Stimulated activated CD8-positive, alpha-beta memory T cell treated with anti-CD3 and anti-CD28 coated beads, Interleukin-15, amount 100 ng/mL, for 1 hour (primary cell): ENCODE measurements around the gene ODAD4.

Experiments used
- DNase-seq: peaks from one replicate; pipeline ENCODE4 v3.0.0-alpha.2; 2020; ENCODE audit warnings: low read depth

Gene ODAD4

DNA sequence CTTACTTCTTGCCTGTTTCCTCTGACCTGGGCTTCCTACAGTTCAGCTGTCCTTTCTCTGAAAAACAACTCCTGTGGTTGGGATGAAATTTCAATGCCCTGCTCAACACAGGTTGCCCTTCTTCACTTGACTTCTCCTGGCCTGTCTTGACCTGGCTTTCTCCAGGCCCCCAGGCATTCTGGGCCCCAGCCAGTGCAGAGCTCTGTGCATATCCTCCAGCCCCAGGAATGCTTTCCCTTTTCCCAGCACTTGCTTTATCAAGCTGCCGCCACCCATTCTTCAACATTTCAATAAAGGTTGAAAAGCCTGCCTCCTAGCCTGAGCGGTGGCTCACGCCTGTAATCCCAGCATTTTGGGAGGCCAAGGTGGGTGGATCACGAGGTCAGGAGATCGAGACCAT lies 10.8 kb downstream of the ODAD4 start:
- no peak for DNase-seq

DNA sequence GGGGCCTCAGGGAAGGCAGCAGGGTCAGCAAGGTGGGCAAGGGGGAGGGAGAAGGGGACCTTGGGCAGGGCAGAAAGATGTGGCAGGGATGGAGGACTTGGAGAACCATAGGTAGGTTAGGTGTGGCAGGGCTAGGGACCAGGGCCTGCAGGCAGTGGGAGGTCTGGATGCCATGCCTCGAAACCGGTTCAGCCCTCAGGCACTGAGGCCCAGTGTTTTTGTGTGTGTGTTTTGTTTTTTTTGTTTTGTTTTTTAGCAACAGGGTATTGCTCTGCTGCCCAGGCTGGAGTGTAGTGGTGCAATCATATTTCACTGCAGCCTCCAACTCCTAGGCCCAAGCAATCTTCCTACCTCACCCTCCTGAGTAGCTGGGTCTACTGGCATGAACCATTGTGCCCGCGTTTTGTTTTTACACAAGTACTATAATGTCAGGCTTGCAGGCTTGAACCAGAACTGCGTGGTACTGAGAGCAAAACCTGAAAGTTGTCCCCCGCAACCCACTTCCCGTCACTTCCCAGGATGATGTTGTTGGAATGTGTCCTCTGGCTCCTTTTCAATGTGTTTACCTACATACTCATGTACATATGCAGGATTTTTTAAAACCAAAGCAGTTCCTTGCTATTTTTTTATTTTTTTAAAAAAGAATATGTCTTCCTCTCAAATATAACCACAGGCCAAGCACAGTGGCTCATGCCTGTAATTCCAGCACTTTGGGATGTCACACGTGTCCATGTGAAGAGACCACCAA lies 12.4 kb downstream of the ODAD4 start:
- DNase-seq = no peak

DNA sequence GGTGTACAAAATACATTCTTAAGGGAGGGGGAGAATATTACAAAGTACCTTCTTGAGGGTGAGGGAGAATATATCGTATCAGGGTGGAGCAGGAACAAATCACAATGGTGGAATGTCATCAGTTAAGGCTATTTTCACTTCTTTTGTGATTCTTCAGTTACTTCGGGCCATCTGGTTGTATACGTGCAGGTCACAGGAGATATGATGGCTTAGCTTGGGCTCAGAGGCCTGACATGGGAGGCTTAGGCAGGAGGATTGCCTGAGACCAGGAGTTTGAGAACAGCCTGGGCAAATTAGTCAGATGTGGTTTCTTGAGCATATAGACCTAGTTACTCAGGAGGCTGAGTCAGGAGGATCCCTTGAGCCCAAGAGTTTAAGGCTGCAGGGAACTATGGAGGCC lies 13.1 kb downstream of the ODAD4 start:
- DNase-seq = no peak

DNA sequence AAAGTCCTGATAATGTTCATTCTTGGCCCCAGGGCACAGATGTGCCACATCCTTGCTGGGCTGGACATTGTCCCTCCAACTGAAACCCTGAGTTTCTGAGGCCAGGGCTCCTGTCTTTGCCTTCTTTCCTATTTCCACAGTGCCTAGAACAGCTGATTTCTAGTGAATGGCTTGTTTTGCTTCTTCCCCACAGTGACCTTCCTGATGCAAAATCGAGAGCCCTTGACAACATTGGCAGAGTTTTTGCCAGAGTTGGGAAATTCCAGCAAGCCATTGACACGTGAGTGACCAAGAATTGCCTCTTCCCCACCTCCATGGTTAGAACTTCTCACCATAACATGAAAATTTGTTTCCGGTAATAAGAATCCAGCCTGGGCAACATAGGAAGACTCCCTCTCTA lies 14.5 kb downstream of the ODAD4 start:
- no peak for DNase-seq

DNA sequence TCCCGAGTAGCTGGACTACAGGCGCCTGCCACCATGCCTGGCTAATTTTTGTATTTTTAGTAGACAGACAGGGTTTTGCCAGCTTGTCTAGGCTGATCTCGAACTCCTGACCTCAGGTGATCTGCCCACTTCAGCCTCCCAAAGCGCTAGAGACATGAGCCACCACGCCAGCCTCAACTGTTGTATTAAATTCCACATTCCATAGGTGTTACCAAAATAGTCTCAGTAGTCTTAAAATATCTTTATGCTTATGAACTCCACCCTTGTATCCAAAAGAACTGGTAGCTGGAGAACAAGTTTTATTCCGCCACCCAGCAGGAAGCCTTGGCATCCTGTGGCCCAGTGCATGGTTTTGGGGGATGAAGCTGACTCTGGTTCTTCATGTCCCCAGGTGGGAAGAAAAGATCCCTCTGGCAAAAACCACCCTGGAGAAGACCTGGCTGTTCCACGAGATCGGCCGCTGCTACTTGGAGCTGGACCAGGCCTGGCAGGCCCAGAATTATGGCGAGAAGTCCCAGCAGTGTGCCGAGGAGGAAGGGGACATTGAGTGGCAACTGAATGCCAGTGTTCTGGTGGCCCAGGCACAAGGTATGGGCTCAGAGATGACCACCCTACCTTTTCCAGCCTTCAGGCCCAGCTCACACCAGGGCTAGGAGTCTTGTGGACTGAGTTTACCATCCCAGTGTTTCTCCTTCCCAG lies 18.5 kb downstream of the ODAD4 start:
- DNase-seq = no peak

DNA sequence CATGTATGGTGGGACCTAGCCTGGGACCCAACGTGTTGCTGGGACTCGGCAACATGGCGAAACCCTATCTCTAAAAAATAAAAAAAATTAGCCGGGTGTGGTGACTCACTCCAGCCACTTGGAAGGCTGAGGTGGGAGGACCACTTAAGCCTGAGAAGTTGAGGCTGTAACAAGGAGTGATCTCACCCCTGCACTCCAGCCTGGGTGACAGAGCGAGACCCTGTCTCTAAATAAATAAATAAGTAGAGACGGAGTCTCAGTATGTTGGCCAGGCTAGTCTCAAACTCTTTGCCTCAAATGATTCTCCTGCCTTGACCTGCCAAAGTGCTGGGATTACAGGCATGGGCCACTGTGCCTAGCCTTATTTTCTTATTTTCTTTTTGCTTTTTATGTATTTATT lies 26.1 kb downstream of the ODAD4 start:
- DNase-seq = no peak

DNA sequence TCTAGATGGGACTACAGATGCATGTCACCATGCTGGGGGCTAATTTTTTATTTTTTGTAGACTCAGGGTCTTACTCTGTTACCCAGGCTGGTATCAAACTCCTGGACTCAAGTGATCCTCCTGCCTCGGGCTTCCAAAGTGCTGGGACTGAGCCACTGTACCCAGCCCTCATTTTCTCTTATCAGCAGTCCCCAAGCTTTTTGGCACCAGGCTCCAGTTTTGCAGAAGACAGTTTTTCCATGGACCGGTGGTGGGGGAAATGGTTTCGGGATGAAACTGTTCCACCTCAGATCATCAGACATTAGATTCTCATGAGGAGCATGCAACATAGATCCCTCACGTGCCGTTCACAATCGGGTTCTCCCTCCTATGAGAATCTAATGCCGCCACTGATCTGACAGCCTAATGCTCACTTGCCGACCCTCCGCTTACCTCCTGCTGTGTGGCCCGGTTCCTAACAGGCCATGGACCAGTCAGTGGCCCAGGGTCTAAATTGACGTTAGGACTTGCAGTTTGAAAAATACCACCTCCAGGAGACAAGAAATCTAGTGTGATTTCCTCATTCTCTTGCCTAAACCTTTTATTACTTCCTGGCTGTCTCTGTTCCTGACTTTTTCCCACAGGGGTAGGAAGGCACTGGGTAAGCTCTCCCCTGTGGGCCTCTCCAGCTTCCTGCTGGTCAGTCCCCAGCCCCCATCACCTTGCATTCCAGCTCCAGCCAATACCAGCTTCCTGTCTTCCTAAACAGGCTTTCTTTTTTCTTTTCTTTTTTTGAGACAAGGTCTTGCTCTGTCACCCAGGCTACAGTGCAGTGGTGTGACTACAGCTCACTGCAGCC lies 26.8 kb downstream of the ODAD4 start:
- no peak for DNase-seq

DNA sequence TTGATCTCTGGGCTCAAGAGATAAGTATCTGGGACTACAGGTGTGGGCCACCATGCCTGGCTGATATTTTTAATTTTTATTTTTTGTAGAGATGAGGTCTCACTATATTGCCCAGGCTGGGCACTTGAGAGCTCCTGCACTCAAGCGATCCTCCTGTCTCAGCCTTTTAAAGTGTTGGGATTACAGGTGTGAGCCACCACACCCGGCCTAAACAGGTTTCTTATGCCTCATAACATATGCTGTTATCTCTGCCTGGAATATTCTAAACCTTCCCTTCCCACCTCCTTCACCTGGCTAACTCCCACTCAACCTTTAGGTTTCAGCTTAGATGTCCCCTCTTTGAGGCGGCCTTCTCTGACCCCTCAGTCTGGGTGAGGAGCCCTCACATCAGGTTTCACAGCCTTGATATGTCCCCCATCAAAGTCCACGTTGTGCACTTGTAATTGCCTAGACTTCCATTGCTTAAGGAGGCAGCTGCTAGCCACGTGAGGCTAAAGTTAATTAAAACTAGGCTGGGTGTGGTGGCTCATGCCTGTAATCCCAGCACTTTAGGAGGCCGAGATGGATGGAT lies 27.5 kb downstream of the ODAD4 start:
- no peak for DNase-seq

DNA sequence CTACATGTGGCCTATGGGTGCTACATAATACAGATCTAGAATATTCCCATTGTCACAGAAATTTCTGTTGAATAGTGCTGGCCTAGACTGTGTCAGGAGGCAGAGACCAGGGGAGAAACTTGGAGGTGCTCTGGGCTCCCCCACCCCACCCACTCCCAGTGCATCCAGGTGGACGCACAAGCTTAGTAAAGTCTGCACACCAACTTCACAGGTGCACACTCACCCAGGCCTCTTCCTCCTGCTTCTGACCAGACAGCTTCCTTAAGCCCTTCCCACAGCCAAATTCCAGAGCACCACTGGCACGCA lies 28.6 kb downstream of the ODAD4 start:
- no peak for DNase-seq

DNA sequence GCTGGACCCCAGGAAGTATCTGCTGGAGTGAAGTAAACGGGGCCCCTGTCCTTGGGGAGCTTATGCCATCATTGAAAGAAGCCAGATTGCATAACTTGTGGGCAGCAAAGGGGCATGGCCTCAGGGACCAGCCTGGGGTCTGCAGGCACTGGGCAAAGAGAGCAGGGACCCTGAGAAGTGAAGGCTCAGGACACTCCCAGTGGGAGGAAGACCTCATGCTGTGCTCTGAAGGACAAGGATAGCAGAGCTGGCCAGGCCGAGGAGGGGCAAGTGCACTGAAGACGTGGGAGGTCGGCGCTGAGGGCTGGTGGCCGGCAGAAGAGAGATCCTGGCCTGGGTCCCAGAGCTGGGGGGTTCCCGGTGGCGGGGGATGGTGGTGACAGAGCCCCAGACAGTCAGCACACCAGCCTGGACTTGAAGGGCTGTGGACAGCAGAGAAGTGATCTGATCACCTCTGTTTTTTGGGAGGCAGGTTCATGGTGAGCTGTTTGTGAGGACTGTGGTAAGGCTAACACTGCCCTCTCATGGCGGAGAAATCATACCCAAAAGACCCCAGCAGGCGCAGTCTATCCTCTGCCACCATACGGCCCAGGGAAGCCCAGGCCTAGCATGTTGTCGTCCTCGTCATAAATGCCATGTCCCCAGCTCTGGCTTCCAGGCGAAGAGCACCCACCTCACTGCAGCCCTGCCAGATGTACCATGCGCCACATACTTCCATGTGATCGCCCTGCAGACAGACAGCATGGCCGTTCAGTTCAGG lies 29.1 kb downstream of the ODAD4 start:
- DNase-seq = no peak

DNA sequence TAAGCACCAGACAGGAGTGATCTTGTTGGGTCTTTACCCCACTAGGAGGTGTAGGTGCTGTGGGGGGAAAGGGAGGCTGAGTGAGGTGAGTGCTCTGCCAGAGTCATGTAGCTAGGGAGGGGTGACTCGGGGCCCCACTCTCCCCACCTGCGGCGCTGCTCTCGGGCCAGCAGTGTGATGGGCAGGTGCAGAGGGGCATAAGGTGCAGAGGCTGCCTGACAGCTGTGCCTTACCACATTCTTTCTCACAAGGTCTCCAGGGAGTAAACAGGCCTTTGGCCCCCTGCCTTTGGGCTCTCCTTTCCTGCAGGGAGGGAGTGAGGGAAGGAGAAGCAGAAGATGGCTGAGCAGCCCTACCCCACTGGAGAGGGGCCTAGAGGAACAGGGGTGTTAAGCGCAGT lies 31.7 kb downstream of the ODAD4 start:
- no peak for DNase-seq

DNA sequence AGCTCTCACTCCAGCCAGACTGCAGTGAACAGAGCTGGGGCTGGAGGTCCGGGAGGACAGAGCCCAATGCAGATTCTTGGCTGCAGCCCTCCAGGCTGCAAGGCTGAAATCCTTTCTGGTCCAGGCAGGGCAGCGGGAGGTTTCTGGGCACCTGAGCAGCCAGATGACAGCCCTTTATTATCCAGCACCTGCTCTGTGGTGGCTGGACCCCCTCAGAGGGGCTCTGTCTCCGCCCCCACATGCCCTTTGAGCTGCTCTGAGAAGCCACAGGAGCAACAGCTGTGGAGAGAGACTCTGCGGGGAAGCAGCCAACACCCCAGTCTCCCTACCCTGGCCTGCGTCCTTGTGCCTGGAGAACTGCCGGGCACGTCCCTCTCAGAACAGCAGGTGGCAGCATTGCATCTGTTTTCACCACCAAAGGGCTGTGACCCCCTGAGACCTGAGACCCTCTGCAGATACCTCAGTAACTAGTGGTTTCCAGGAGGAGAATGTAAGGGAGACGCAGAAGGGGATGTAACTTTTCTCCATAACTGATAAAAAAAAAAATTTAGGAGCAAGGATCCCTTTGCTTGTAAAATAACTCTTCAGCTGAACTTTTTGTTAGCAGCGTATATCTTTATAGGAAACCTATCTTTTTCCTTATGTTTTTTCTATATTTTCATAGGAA lies 32.5 kb downstream of the ODAD4 start:
- DNase-seq = peak; percentile 62

DNA sequence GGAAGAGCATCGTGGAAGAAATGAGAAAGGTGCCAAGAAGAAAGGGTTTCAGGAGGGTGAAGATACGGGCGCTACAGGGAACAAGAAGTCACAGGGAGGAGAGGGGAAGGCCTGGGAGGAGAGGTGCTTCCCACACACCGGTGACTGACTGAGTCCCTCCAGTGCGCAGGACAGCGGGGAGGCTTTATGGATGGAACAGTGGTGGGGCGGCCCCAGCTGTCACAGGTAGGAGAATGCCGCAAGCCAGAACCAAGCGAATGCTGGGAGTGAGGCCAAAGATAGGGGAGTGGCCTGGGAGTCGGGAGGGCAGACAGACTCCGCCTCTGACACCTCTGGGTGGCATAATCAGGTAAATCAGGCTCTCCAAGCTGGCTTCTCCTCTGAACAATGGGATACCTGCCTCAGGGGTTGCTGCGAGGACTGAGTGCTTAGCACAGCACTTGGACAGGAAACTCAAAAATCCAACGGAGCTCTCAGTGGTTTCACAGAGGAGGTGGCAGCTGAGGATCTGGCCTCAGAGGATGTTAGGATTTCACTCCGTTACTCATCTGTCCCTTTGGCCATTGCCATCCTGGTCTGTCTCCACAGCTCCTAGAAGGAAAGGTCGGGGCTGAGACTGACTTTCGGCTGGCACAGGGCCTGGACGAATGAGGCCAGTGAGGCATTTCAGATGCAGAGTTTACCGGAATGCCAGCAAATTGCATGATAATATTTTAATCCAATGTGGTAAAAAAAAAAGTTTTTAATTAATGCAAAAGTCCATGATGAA lies 35.5 kb downstream of the ODAD4 start:
- DNase-seq = peak; percentile 24

DNA sequence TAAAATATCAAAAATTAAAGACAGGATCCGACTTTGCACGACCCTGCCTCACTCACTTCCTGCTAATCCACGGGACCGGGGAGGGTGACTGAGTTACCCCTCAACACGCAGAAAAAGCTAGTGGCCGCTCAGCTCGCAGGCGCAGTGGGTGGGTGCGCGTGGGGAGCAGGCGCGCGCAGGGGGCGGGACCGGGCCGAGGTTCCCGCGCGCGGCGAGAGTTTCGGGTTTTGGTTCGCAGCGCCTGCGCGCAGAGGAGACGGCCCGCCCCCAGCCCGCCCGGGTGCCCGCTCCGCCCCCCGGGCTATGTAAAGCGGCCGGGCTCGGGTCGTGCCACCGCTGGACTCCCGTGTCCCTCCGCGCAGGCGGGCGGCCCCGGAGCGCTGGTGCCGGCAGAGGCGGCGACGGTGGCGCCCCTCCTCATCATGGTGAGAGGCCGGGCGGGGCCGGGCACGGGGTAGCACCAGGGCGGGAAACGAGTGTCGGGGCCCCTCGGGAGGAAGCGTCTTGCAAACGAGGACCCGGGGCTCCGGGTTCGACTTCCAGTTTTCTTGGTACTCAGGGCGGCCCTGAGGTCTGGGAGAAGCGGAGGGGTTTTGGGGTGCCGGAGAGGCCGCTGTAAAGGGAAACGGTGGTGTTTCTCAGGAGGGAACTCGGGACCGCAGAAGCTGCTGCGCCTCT lies 36.2 kb downstream of the ODAD4 start, which contains the start of gene CNP:
Gene CNP (plus strand): TSS at position 333 of the 678 bp plus-strand sequence. CDS start 90 bp downstream, at position 423.
- peak; percentile 84 for DNase-seq

DNA sequence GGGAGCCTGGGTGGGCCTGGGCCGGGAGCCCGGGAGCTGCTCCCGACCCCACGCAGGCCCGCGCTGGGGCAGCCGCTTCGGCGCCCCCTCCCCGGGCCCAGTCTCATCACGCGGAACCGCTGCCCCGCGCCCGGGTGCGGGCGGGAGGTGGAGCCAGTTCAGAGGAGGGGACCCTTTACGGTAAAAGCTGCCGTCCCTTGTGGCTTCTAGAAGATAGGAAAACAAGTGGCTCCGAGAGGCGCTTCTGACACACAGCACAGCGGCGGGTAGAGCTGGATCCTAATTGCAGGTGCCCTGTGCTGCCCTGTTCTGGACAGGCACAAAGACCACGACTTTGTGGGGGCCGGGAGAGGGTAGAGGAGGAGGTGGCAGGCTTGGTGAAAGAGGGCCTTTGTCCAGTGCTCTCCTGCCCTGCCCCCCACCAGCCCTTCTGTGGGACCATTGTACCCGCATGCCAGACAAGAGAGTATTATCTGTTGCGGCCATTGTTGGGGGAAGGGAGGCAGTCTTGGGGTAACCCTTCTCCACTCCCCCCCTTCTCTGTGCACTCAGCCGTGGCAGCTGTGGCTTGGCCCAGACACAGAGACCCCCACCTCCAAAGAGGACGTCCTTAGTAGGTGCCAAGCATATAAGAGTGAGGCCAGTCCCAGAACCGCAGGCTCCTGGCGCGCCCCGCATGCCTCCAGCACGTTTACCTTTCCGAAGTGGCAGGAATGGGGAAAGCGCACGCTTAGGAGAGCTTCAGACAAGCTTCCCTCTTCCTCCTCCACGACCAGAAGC lies 36.9 kb downstream of the ODAD4 start:
- no peak for DNase-seq

DNA sequence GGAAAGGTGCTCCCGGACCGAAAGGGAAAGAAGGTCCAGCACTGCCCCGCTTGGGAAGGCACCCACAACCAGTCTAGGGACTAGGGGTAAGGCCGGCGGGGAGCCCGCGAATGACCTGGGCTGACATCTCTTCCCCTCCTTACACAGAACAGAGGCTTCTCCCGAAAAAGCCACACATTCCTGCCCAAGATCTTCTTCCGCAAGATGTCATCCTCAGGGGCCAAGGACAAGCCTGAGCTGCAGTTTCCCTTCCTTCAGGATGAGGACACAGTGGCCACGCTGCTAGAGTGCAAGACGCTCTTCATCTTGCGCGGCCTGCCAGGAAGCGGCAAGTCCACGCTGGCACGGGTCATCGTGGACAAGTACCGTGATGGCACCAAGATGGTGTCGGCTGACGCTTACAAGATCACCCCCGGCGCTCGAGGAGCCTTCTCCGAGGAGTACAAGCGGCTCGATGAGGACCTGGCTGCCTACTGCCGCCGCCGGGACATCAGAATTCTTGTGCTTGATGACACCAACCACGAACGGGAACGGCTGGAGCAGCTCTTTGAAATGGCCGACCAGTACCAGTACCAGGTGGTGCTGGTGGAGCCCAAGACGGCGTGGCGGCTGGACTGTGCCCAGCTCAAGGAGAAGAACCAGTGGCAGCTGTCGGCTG lies 37.6 kb downstream of the ODAD4 start:
- no peak for DNase-seq

DNA sequence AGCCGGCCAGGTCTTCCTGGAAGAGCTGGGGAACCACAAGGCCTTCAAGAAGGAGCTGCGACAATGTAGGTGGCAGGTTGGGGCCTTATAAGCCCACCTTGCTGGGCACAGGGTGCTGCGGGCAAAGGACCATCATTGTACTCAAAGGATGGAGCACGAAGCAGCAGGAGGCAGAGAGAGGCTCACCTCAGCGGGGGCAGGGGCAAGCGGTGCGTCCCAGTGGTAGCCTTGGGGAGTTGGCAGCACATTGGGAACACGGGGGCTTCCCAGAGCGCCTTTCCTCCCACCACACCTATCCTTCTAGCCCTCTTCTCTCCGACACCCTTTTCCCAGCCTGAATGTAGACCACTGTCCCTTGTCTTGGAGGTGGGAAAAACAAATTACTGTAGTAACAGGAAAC lies 38.3 kb downstream of the ODAD4 start:
- DNase-seq = no peak

DNA sequence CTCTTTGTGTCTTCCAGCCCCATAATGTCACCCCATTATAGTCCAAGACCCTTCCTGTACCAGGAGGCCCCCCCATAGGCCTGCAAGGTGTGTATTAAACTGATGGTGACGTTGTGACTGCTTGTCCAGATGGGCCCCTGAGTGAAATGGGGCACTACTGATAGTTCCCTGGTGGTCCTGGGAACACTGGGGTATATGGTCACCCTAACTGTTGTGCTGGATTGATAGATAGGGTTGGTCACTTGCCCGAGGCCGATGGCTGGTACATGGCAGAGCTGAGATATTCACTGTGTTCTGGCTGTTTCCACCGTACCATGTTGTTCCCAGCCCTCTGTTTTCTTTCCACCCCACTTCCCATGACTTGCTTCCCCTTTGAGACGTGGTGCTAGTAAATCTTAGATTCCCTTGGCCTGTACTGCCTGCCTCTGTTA lies 40.5 kb downstream of the ODAD4 start:
- DNase-seq = no peak
